ENCODE measurements around the gene LAMP5.

GRCh38 chr20:9531581-9531980, 17.2 kb downstream of the LAMP5 start:
- TF ChIP-seq BHLHE40 (IDR thresholded peaks at IDR 0.05; ENCODE audit: borderline replicate concordance) (no peak), PKNOX1 (IDR thresholded peaks at IDR 0.05) (no peak), FOXK2 (IDR thresholded peaks at IDR 0.05) (no peak), SP1 (IDR thresholded peaks at IDR 0.05) (no peak), ELF4 (IDR thresholded peaks at IDR 0.05) (no peak)

Measured in HEK293T (cell line).